HG03565 (cell line): ENCODE measurements around the gene DPEP3.
A peak's percentile ranks its signal among the peaks of the same experiment; 100 is the strongest.
"Not testable (repeated sequence)": the region's sequence is repeated elsewhere in the genome, so short reads cannot be mapped to it uniquely, and the experiment has no call there.

ENCODE experiments used
- ATAC-seq: cut with Tn5 transposase; IDR thresholded peaks from one replicate; pipeline ENCODE4 v1.9.1; 2021; ENCODE audit warnings: mild to moderate bottlenecking, moderate library complexity; ENCODE audit not compliant: unreplicated experiment

Gene DPEP3

GRCh38 chr16:67994040-67994408, 13.7 kb upstream of the DPEP3 start:
- ATAC-seq, result not testable (repeated sequence)

DNA sequence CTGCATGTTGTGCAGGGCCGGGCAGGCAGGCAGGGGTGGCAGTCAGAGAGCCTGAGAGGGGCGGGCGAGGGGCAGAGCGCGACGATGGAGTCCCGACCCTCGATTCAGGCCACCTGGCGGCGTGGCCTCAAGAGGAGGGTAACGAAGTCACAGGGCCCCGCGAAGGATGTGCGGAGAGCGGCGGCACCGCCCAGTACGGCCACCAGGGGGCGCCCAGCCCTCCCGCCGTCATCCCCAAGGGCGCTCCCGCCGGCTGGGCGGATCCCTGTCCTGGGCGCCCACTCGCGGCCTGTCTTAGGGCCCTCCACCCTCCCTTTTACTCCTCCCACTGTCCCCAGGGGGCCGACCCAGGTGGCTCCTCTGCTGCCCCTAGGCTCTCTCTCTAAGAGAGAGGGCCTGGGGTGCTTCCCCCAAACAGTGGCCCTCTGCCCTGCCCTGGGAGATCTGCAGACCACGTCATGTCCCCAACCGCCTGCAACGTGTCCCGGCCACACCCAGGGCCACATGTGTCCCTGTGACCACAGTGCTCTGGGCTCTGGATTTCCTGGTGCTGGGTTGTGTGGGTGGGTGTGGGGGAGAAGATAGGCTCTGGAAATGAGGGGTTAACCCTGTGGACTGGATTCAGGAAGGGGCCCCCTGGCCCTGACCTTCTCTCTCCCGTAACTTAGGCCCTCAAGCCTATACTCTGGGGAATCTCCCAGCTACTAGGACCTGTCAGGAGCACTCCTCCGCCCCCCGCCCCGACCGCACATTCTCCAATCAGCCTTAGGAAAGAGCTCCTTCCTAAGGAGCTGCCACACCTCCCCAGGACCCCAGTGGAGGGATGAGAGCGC, 13.1 kb upstream of the DPEP3 start:
- peak; percentile 54 for ATAC-seq

DNA sequence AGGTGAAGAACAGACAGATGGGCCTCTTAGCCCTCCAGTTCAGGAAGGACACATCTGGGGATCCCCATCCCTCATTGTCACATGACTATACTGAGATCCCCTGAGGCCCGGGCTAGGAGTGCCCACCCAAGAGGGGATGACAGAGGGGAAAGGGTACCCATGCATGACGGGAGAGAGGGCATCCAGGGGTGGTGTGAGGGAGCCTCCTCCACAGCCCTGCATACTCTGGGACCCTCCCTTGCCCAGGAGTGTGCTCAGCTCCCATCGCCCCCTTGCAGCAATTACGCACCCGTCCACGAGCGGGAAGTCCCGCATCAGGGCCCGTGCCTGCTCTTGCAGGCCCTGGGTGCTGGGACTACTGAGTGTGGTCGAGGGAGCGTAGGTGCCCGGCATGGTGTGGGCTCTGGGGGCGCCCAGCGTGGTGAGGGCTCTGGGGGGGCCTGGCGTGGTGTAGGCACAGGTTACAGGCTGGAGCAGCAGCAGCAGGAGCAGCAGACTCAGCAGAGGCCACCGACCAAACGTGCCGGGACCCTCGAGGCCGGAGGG, 12.4 kb upstream of the DPEP3 start:
- no peak for ATAC-seq

GRCh38 chr16:67990018-67990386, 9.7 kb upstream of the DPEP3 start:
- no peak for ATAC-seq

- no peak for ATAC-seq
These were observed 9.2 kb upstream of the DPEP3 start for GRCh38 chr16:67989322-67990017.

- ATAC-seq, result no peak
These were observed 8.4 kb upstream of the DPEP3 start for GRCh38 chr16:67988675-67989074.

DNA sequence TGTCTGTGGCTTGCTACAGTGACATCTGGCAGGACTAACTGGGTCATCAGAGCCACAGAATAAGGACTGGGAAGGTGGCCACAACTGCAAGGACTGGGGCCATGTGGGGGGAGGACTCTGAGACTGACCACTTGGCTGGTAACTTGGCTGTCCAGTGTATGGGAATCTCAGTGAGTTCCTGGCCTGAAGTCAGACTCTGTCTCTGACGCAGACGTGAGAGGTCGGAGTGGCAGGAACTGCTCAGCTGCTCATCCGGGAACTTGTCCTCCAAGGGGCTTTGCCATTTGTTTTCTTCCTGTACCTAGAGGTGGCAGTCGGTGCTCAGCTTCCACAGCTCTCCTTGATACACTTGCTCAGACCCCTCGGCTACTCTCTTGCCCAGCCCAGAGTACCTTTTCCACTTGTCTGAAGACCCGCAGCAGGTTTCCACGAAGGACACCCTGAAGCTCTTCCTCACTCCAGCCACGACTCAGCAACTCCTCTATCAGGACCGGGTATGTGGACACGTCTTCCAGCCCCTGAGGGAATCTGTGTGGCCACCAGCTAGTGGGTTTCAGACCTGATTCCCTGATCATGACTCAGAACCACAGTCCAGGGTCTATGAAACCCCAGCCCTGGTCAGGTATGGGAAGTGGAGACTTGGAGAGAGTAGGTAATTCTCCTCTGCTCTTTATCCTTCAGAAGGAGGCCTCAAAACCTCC, 7.3 kb upstream of the DPEP3 start:
- ATAC-seq, result no peak

GRCh38 chr16:67986949-67987348, 6.7 kb upstream of the DPEP3 start:
- no peak for ATAC-seq

DNA sequence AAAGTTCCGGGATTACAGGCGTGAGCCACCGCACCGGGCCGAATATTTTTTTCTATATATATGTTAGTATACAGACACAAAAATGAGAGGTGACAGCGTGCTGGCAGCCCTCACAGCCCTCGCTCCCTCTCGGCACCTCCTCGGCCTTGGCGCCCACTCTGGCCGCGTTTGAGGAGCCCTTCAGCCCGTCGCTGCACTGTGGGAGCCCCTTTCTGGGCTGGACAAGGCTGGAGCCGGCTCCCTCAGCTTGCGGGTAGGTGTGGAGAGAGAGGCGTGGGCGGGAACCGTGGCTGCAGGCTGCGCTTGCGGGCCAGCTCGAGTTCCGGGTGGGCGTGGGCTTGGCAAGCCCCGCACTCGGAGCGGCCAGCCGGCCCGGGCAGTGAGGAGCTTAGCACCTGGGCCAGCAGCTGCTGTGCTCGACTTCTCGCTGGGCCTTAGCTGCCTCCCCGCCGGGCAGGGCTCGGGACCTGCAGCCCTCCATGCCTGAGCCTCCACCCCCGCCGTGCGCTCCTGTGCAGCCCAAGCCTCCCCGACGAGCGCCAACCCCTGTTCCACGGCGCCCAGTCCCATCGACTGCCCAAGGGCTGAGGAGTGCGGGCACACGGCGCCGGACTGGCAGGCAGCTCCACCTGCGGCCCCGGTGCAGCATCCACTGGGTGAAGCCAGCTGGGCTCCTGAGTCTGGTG, 1.9 kb upstream of the DPEP3 start:
- no peak for ATAC-seq

DNA sequence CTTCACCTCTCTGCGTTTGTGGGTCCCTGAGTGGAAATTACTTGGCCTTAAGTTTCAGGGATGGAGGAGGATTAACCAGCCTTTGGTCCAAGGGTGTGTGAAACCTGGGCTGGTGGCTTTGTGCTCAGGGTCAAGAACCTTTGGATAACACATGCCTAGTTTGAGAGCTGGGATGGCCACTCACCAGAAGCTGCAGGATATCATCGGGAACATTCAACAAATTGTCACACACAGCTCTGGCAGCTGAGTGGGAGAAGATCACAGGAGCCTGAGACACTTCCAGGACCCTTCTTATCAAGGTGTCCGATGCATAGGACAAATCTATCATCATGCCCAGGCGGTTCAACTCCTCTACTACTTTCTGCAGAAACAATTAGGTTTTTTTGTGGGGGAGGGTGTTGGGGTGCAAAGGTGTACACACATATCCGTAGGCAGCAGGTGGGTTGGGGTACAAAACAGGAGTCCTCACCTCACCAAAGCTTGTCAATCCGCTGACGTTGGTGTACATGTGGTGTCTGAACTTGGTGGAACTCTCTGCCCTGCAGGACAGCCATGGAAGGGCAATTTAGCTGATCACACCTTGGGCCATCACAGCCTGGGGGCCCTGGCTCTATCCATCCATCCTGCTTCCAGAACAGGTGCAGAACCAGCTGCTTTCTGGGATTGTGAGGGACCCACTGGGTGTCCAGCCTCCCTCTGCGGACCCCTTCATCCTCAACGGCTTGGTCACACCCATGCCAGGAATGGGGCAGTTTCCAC, 2.7 kb downstream of the DPEP3 start:
- no peak for ATAC-seq

DNA sequence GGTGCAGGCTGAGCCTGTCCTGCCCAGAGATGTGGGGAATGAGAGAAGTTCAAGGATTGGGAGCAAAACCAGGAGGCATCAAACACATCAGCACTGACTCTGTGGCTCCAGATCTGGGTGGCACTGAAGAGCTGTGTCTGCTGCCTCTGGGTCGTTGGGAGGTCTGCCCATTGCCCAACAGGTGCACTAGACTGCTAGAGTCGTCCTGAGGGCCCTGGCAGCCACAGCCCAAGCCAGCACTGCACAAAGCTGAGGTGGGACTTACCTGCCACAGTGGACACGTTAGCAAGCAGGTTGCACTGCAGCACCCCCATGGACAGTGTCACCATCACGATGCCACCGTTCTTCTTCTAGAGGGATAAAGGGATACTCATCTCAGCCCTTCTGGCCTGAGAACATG, 3.3 kb downstream of the DPEP3 start:
- ATAC-seq, result no peak

- ATAC-seq, result no peak
These were observed 4.1 kb downstream of the DPEP3 start for GRCh38 chr16:67976205-67976604.

DNA sequence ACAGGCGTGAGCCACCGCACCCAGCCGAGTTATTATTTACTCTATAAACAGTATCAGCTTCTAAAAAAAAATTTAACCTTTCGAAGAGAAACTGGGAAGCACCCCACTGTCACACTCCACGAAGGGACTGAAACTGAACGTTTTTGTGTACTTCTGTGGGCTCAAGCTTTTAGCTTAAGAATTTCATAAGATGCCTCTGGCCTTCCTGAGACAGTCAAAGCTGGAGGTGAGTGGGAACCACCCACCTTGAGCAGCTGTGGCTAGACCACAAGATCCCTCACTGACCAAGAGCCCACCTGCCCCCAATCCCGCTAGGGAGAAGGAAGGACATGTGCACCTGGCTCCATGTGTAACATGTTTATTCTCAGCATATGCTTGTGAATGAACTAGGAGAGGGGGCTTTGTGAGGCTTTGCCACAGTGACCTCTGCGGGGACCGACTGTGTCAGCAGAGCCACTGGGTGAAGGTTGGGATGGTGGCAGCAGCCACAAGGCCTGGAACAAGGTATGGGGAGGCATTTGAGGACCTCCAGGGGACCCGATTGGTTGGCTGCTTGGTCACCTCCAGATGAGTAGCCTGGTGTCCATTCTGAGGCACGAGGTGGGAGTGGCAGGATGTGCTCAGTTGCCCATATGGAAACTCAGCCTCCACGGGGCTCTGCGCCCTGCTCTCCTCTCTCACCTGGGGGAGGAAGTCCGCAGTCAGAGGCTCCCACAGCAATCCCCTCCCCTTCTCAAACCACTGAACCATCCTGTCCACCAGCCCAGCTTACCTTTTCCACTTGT, 4.8 kb downstream of the DPEP3 start:
- no peak for ATAC-seq

DNA sequence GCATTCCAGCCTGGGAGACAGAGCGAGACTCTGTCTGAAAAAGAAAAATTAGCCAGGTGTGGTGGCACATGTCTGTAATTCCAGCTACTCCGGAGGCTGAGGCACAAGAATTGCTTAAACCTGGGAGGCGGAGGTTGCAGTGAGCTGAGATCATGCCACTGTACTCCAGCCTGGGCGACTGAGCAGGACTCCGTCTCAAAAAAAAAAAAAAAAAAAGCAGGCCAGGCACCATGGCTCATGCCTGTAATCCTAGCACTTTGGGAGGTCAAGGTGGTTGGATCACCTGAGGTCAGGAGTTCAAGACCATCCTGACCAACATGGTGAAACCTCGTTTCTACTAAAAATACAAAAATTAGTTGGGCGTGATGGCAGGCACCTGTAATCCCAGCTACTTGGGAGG, 8.0 kb downstream of the DPEP3 start:
- ATAC-seq, result not testable (repeated sequence)

- no peak for ATAC-seq
These were observed 9.2 kb downstream of the DPEP3 start for GRCh38 chr16:67971111-67971510.

GRCh38 chr16:67969254-67970039, 10.9 kb downstream of the DPEP3 start:
- no peak for ATAC-seq

- peak; percentile 63 for ATAC-seq
These were observed 11.7 kb downstream of the DPEP3 start, which contains the start of gene SLC12A4 for GRCh38 chr16:67968400-67969253. SLC12A4 (minus strand) TSS chr16:67968637; CDS start chr16:67968553, 84 bp downstream.

DNA sequence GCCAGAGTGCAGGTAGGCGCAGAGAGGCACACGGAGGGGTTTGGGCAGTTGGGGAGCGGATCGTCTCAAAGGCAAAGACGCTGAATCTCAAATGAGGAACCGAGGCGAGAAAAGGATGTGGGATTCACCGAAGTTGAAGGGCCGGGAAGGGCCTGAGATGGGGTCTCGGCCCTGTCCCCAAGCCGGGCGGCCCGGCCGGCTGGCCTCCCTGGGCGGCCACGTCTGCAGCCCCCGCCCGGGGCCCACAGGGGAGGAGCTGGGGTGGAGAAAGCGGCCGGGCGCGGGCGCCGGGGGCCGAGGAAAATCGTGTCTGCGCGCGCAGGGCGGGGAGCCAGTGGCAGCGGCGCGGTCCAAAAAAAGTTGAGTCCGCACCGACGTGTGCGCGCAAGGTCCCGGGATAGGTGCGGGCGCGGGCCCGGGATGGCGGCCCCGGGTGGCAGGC, 12.3 kb downstream of the DPEP3 start:
- peak; percentile 18 for ATAC-seq
